Islet precursor cell (in vitro differentiated cells): ENCODE results near the gene EXOC4.

Experiments used
- DNase-seq: peaks from one replicate; pipeline ENCODE4 v3.0.0-alpha.2; 2018

The EXOC4 gene

DNA sequence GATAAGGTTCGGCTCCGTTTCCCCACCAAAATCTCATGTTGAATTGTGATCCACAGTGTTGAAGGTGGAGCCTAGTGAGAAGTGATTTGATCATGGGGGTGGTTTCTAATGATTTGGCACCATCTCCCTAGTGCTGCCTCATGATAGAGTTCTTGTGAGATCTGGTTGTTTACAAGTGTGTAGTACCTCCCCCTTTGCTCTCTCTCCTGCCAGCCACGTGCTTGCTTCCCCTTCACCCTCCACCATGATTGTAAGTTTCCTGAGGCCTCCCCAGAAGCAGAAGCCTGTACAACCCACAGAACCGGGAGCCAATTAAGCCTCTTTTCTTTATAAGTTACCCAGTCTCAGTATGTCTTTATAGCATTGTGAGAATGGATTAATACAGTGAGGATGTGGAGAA lies 862.1 kb downstream of the EXOC4 start:
- DNase-seq: no peak
